ENCODE measurements around the gene DCAF7.

Gene DCAF7

DNA sequence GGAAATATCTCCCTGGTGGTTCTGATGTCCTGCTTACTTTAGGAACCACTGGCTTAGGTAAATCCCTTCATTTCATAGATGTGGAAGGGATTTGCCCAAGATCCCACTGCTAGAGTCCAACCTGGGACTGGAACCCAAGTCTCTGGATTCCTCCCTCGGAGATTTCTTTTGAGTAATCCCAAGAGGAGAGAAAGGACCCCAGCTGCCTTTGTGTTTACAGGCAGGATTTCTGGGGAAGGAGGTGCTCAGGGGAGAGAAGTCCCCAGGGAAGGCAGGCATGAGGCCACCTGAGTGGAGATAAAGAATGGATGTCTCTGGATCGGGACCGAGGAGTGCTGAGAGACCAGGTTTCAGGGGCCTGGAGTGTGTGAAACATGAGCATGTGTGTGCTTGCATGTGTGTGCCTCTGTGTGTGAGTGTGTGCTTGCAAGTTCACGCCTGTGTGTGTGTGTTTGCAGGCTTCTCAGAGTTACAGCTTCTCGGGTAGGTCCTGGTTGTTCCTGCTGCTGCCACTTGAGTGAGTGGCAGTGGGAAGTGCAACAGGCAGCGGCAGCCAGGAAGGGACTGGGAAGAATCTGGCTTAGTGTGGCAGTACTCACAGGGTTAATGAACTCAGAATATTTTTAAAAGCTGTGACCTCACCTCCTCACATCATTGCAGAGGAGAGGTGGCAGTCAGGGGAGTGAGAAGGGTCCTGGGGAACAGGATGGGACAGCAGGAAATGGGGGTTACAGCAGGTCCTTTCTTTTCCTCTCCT lies 24.9 kb upstream of the DCAF7 start:
- DNase-seq = no peak

- no peak for DNase-seq
Observed at GRCh38 chr17:63526861-63527260, 23.4 kb upstream of the DCAF7 start.

- no peak for DNase-seq
Observed at GRCh38 chr17:63528183-63528582, 22.1 kb upstream of the DCAF7 start.

GRCh38 chr17:63529711-63530556 lies 20.3 kb upstream of the DCAF7 start:
- no peak for DNase-seq

- DNase-seq = no peak
Observed at GRCh38 chr17:63530557-63531021, 19.7 kb upstream of the DCAF7 start.

DNA sequence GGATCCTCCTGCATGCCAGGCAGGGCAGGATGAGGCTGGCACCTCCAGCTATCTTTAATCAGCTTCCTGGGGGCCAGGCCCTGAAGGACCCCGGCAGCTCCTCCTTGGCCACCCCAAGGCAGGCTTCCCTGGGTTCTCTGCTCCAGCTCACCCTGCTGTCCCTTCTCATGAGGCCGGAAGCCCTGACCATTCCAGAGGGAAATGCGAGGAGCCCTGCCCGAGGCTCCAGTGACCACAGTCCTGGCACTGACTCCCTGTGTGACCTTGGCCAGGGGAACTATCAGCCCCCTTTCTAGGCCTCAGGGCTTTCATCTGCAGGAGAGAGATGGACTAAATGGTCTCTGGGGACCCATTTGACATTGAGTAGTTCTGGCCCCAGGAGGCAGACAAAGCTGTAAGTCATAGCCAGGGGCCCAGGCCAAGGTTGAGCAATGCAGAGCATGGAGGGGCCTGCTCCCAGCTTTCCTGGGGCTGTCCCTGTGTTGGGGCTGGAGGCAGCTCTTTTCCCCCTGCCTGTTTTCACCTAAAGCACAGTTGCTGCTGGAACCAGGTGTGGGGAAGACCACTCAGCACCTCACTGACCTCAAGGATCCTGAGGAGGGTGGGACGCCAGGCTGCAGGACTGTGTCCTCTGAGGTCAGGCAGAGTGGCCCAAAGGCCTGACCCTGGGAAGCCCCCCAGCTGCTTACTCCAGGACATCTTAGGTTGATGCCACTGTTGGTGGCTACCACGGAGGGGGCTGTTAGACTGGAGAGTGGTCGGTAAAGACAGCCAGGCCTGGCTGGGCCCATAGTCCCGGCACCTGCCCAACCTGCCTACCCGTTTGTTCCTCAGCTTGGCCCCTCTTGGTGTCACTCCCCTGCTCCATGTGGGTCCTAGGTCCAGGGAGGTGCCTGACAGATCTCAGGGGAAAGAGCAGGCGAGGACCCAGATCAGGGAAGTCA lies 19.0 kb upstream of the DCAF7 start:
- DNase-seq = no peak

- no peak for DNase-seq
Observed at GRCh38 chr17:63533433-63534077, 16.7 kb upstream of the DCAF7 start.

GRCh38 chr17:63534078-63534570 lies 16.2 kb upstream of the DCAF7 start:
- no peak for DNase-seq

DNA sequence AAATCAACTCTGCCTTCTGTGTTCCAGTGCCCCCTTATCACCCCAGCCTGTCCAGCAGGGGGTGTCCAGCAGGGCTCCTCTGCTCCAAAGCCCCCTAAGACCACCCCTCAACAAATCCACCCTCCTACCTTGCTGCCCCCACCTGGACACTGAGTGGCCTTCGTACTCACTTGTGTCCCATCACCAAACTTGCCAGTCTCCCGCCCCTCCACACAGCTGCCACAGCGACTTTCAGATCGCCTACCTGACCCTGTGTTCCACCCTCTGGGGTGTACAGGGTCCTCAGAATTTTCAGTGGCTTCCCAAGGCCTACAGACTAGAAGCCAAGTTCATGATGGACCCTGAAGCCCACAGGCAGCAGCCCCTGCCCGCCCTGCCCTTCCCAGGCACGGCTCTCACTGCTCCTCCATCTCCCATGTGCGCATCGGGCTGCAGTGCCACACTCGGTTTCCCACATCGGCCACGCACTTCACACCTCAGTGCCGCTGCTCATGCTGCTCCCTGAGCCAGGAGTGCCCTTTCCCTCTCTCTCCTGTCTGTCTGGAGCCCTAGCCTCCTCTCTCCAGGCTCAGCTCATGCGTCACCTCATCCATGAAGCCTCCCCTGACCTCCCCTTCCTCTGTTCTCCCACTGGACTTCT lies 15.3 kb upstream of the DCAF7 start:
- no peak for DNase-seq

DNA sequence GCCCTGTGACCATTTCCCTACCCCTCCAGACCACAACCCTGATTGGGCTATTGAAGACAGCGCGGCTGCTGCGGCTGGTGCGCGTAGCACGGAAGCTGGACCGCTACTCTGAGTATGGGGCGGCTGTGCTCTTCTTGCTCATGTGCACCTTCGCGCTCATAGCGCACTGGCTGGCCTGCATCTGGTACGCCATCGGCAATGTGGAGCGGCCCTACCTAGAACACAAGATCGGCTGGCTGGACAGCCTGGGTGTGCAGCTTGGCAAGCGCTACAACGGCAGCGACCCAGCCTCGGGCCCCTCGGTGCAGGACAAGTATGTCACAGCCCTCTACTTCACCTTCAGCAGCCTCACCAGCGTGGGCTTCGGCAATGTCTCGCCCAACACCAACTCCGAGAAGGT lies 14.6 kb upstream of the DCAF7 start:
- DNase-seq = no peak

GRCh38 chr17:63537001-63537400 lies 13.3 kb upstream of the DCAF7 start:
- DNase-seq = no peak

DNA sequence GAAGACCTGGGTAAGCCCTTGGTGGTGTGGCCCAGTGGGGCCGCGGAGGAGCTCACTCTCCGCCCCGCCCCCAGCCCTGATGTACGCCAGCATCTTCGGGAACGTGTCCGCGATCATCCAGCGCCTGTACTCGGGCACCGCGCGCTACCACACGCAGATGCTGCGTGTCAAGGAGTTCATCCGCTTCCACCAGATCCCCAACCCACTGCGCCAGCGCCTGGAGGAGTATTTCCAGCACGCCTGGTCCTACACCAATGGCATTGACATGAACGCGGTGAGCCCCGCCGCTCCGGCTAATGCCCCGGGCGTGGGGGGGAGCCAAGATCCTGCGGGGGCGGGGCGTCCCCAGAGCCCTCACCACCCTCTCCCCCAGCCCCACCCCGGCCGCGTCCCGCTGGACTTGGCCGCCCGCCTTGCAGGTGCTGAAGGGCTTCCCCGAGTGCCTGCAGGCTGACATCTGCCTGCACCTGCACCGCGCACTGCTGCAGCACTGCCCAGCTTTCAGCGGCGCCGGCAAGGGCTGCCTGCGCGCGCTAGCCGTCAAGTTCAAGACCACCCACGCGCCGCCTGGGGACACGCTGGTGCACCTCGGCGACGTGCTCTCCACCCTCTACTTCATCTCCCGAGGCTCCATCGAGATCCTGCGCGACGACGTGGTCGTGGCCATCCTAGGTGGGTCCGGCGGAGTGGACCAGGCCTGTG lies 12.1 kb upstream of the DCAF7 start:
- DNase-seq = no peak

- no peak for DNase-seq
Observed at GRCh38 chr17:63538693-63539595, 11.3 kb upstream of the DCAF7 start.

DNA sequence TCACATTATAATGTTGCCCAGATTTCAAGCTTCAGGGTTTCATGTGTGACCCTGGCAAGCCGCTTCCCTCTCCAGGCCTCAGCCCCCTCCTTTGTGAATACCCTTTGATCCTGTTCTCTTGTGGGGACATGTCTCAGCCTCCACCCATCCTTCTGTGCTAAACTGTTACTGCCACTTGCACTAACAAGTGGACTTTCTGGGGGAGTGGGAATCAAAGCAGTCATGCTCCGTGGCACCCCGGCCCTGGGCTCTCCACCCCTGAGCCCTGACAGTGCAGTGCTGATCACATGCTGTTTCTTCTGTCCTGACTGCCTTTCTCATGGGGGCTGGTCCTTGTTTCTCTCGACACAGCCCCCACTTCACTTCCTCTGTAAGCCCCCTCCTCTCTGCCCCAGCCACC lies 9.7 kb upstream of the DCAF7 start:
- no peak for DNase-seq

DNA sequence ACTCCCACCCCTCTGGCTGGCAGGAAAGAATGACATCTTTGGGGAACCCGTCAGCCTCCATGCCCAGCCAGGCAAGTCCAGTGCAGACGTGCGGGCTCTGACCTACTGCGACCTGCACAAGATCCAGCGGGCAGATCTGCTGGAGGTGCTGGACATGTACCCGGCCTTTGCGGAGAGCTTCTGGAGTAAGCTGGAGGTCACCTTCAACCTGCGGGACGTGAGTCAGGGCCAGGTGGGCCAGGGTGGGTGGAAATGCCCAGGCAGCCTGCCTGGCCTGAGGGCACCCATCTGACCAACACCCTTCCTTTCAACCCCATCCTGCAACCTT lies 8.1 kb upstream of the DCAF7 start:
- no peak for DNase-seq

DNA sequence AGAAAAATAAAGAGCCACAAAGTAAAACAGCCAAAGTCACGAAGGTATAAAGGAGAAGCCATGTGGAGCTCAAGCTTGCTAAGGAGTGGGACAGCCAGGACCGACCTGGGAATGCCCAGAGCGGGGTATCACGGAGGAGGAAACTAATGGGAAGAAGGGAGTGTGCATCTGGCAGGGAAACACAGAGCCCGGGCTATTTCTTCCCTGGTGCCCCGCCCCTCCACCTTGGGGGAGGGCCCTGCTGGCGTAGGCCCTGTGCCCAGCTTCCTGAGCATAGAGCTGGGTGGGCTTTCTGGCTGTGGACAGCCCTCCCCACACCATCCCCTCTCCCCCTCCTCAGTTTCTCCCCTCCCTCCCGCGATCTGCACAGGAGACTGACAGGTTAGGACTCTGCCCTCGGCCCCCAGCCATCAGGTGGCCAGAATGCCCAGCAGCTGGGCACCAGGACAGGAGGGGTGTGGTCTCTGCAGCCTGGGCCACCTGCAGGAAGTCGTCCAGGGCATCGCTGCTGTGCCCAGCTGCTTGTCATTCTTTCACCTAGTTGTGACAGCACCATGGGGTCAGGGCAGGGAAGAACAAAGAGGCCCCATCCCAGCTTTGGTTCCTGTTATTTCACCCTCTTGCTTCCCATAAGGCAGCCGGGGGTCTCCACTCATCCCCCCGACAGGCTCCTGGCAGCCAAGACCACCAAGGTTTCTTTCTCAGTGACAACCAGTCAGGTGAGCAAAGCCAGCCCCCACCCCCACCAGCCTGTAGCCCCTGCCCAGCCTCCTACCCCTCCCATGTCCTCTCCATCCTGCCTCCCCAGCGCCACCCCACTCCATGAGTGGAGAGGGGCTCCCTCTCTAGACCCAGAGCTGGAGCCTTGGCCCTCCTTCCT lies 7.1 kb upstream of the DCAF7 start:
- no peak for DNase-seq

DNA sequence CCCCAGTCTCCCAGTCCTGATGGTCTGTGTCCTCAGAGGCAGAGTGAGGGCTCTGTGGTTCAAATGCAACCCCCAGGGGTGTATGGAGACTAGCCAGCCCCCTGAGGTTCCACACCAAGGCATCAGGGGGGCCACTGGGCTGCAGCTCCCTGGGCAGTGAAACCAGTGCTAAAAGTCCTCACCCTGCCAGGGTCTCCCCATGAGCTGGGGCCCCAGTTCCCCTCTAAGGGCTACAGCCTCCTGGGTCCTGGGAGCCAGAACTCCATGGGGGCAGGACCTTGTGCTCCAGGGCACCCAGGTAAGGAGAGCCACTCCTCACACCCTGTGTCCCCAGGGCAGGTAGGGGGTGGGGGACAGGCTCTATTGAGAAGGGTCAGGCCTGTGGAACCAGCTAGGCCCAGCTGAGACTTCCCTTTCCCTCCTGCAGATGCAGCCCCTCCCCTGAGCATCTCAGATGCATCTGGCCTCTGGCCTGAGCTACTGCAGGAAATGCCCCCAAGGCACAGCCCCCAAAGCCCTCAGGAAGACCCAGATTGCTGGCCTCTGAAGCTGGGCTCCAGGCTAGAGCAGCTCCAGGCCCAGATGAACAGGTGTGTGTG lies 6.4 kb upstream of the DCAF7 start:
- no peak for DNase-seq

GRCh38 chr17:63544467-63545301 lies 5.6 kb upstream of the DCAF7 start:
- no peak for DNase-seq

Measured in NCI-H1105 (cell line).